ENCODE results near the gene TUBA4B.
A peak's percentile ranks its signal among the peaks of the same experiment; 100 is the strongest.
"Not testable (repeated sequence)": the region's sequence is repeated elsewhere in the genome, so short reads cannot be mapped to it uniquely, and the experiment has no call there.

TUBA4B gene

DNA sequence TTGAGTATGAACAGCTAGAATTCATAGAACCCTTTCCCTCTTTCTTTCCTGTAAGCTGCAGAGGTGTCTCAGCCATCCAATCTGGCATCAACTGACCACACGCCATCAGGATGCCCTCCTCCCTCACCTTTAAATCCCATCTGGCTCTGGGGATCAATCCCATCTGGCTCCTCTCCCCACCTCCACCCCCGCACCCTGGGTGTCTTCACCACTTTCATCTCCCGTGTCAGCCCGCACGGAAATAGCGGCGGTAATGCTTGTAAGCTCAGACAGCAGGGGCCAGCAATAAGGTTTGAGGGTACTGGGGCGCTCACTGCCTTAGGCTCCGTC lies 508 bp upstream of the TUBA4B start:
- in situ Hi-C loops (cut with MboI; ENCODE audit: low sequenced_read_pairs, unreplicated experiment), result no loop called here
- TF ChIP-seq, protein P1, sequence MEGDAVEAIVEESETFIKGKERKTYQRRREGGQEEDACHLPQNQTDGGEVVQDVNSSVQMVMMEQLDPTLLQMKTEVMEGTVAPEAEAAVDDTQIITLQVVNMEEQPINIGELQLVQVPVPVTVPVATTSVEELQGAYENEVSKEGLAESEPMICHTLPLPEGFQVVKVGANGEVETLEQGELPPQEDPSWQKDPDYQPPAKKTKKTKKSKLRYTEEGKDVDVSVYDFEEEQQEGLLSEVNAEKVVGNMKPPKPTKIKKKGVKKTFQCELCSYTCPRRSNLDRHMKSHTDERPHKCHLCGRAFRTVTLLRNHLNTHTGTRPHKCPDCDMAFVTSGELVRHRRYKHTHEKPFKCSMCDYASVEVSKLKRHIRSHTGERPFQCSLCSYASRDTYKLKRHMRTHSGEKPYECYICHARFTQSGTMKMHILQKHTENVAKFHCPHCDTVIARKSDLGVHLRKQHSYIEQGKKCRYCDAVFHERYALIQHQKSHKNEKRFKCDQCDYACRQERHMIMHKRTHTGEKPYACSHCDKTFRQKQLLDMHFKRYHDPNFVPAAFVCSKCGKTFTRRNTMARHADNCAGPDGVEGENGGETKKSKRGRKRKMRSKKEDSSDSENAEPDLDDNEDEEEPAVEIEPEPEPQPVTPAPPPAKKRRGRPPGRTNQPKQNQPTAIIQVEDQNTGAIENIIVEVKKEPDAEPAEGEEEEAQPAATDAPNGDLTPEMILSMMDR (IDR thresholded peaks at IDR 0.05; ENCODE audit: borderline replicate concordance, control extremely low read depth, extremely low read depth, insufficient read depth, missing control alignments), result no peak
- no peak for DNase-seq (ENCODE audit: low spot score)

DNA sequence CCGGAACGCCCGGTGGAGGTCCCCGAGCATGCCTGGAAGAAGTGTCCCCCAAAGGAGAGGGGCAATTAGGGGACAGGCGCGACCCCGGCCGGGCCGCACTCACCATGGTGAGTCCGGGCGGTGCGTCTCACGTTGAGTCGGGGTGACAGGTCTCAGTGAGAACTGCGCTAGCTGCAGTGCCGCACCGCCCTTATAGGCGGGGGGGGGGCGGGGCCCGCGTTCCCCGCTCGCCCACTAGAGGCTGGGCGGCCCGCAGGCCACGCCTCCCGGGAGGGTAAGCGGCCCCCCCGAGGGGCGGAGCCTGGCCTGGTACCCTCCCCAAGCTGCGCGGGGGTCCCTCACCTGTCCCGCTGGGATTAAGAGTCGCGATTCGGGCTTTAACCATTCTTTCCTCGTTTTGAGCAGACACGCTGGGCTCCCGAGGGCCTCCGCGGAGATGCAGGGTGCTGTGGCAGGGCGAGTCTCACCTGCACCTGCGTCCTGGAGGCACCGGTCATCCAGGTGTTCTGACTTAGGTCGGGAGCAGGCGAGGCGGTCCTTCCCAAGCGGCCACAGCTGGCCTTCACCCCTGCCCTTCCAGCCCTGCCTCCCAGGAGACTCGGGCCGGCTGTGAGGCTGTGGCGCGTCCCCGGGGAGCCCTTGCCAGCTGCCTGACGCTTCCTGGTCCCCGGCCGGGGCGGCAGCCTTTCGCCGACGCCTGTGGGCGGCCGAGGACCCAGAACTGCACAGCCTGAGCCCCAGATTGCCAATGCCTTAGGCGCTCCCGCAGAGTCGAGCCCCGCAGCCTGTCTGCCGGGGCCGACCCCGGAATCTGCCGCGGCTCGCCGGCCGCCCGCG lies 928 bp downstream of the TUBA4B start, which contains the start of gene TUBA4A:
TSS of gene TUBA4A (minus strand) at position 166 of the 837 bp plus-strand sequence. CDS start at position 106, 60 bp downstream.
- in situ Hi-C loops (cut with MboI; ENCODE audit: low sequenced_read_pairs, unreplicated experiment), result no loop called here
- peak; percentile 99 for DNase-seq (ENCODE audit: low spot score)
- TF ChIP-seq, protein P1 (IDR thresholded peaks at IDR 0.05; ENCODE audit: borderline replicate concordance, control extremely low read depth, extremely low read depth, insufficient read depth, missing control alignments), result no peak

DNA sequence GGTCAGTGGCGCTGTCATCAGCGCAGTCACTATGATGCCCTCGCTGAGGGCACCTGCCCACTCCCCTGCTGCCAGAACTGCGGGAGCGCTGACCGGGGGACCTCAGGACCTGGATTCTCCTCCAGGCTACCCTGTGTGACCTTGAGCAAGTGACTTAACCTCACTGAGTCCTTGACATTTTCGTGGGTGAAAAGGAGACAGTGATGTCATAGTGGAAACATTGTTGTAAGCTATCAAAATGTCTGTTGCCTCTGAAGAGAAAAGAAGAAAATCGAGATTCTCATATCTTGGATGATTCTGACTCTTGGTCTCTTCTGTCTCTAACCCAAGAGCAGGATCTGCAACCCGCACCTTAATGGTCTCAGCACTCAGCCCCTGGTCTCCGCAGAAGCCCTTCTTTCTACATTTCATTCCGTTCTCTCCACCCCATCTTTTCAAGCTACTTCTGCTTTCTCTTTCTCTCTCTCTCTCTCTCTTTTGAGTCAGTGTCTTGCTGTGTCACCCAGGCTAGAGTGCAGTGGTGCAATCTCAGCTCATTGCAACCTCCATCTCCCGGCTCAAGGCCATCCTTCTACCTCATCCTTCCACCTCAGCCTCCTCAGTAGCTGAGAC lies 1.7 kb downstream of the TUBA4B start:
- in situ Hi-C loops (cut with MboI; ENCODE audit: low sequenced_read_pairs, unreplicated experiment), result no loop called here
- TF ChIP-seq, protein P1 (IDR thresholded peaks at IDR 0.05; ENCODE audit: borderline replicate concordance, control extremely low read depth, extremely low read depth, insufficient read depth, missing control alignments), result no peak
- peak; percentile 56 for DNase-seq (ENCODE audit: low spot score)

DNA sequence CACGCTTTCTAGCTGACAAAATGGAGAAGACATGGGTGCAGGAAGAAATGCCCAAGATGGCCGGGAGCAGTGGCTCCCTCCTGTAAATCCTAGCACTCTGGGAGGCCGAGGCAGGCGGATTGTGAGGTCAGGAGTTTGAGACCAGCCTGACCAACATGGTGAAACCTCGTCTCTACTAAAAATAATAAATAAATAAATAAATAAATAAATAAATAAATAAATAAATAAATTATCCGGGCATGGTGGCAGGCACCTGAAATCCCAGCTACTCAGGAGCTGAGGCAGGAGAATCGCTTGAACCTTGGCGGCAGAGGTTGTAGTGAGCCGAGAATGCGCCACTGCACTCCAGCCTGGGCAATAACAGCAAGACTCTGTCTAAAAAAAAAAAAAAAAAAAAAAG lies 5.9 kb downstream of the TUBA4B start:
- DNase-seq (ENCODE audit: low spot score); in situ Hi-C loops (cut with MboI; ENCODE audit: low sequenced_read_pairs, unreplicated experiment): not testable (repeated sequence)

DNA sequence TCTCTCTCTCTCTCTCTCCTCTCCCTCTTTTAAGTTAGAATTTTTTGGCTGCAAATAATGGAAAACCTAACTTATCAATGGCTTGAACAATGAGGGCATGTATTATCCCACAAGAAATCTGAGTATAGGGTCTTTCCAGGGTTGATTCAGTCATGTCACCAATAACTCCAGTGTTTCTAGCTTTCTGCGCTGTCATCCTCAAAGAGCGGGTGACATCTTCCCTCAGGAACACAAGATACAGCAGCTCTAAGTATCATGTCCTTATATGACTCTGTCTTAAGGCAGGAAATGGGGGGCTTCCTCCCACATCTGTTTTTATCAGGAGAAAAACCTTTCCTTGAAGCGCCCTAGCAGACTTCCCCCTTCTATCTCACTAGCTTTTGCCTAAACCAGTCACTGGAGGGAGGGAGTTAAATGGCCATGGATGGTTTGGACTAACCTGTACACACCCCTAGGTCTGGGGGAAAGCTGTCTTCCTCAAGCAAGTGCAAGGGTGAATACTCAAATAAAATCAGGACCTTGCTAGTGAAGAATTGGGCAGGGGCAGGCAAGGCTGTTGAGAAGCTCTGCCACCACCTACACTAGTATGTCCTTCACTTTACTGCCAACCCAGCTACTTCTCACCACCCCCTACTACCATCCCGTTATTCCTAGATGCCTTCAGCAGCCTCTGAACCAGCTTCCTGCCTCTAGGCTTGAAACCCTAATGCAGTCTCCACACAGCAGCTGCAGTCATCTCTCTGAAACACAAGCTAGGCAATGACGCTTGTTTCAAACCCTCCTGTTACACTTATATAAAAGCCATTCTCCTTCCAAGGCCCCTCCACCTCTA lies 8.2 kb downstream of the TUBA4B start:
- in situ Hi-C loops (cut with MboI; ENCODE audit: low sequenced_read_pairs, unreplicated experiment), result no loop called here

DNA sequence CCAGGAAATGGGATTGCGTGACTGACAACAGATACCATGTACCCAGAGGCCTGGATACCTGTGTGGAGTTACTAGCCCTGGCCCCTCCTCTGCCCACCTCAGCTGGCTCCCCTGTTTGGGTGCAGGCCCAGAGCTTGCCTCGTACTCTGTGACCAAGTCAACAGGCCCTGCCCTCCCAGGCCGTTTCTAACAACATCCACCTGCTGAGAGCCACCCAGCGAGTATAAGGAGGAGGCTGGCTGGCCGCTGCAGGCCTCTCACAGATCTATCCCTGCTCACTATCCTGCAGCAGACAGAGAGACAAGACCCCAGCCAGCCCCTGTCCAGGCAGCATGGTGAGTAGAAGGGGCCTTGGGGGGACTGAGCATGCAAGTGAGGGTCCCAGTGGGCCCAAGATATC lies 13.2 kb downstream of the TUBA4B start:
- TF ChIP-seq, protein P1 (IDR thresholded peaks at IDR 0.05; ENCODE audit: borderline replicate concordance, control extremely low read depth, extremely low read depth, insufficient read depth, missing control alignments), result no peak
- DNase-seq (ENCODE audit: low spot score), result no peak
- in situ Hi-C loops (cut with MboI; ENCODE audit: low sequenced_read_pairs, unreplicated experiment), result no loop called here

More for the DNA sequence above, 8.2 kb downstream of the TUBA4B start:
- TF ChIP-seq, protein P1 (IDR thresholded peaks at IDR 0.05; ENCODE audit: borderline replicate concordance, control extremely low read depth, extremely low read depth, insufficient read depth, missing control alignments), result no peak
- no peak for DNase-seq (ENCODE audit: low spot score)
